ENCODE results near the gene GBX1.

GBX1 gene

DNA sequence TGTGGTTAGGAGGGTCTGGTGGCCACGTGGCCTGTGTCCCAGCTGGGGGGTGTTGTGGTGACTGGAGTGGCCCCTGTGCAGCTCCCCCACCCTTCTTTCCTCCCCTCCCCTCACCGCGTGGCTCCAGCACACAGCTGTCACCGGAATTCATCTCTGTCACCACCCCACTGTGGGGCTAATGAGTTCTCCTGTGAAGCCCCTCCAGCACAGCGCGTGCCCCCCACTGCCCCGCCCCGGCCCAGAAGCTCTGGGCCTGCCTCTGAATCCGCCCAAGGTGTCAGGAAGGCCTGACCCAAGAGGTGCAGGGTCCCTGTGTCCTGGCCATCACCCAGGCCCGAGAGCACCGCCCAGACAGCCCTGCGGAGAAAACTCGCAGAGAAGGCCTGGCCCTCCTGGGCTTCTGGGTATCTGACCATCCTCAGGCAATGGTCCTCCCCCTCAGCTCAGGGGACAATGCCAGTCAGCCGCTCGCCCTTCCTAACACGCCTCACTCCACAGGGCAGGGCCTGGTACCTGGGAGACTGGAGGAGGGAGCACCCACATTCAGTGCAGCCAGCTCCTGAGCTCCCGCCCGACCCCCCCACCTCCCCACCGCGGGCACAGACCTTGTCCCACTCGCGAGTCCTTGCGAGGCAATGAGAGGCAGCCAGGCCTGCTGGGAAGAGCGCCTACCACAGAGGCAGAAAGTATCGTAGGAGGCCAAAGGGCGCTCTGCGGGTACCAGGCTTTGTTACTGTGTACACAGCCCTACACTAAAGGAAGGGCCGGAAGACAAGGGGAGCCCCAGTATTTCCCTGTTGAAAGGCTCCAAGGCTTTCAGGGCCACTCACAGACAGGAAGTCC is 38.2 kb downstream of the GBX1 start:
- no peak for DNase-seq (ENCODE audit: low read depth in 3 of 3, low spot score in 1 of 3)

DNA sequence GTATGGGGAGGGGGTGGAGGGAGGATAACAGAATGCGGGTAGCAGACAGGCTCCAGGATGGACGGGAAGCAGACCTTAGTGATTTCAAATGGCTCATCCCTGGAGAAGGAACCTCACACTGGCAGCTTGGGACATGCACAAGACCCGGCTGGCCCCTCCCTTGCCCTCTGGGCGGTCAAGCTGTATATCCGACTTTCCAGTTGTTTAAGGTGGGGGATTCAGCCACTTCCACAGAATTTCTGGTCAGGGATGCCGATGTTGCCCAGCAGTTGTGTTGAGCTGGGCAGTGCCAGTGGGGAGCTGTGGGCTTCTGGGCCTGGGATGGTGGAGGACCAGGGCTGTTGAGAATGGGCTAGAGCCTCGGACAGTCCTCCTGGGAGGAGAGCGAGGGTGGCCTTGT is 38.8 kb downstream of the GBX1 start:
- DNase-seq (ENCODE audit: low read depth in 3 of 3, low spot score in 1 of 3), result no peak

DNA sequence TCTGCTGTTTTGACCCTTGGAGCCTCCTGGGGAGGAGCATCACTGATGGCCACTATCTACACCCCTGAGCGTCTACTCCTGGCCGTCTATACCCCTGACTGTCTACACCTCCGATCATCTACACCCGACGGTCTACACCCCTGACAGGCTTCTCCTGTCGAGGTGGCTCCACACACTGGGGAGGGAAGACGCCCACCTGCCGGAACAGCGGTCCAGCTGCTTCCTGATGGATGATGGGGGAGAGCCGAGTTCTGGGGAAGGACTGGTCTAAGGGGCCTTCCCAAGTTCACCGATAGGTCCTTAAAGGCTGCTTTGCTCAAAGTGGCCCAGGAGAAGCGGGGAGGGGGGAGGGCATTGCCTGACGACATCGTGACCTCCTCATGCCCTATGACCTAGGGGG is 39.4 kb downstream of the GBX1 start:
- no peak for DNase-seq (ENCODE audit: low read depth in 3 of 3, low spot score in 1 of 3)

DNA sequence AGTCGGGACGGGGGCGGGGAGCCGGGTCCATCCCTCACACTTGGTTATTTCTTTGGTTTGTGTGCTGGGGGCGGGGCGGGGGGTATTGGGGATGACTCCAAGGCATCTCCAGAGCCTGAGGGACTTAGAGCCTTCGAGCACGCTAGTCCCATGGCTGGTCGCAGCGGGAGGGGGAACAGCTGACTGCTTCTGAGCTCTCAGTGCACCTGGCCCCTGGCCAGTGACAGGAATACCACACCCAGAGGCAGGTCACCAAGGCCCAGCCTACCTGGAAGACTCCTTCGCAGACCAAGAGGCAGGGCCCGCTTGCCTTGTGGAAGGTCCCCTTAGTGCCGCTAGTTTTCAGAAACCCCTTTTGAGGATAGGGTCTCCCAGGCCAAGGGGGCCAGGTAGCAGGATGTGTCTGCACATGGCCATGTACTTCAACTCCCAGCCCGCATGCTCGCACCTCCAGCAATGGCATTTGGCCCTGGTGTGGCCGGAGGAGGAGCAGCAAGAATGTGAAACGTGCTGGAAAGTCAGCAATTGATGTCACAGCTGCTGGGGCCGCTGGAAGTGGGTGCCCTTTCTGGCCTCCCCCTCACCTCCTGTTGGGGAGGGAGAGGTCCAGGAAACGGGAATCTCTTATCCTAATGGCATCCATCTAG is 40.9 kb downstream of the GBX1 start:
- DNase-seq (ENCODE audit: low read depth in 3 of 3, low spot score in 1 of 3), result no peak

DNA sequence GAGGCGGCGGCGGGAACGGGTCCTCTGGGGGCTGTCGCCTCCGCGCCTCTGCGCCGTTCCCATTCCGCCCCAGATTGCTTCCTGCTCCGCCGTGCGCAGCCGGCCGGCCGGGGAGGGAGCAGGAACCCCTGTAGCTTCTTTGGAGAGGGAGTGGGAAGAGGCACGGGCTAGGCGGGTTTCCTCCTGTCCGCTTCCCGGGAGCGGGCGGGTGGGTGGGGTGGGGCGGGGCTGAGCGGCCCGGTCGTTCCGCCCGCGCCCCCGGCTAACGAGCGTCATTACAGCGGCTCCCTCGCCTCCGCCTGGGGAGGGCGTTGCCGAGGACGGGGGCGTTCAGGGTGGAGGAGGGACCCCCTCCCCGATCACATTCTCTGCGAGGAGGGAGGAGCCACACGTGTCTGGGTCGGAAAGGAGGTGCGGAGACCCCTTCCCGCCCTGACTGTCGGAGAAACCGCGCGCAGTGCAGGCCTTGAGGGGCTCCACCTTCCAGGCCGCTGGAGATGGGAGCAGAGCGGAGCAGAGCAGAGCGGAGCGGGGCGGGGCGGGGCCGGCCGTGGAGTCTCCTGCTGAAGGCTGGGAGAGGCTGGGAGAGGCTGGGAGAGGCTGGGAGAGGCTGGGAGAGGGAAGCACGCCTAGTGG is 41.5 kb downstream of the GBX1 start:
- no peak for DNase-seq (ENCODE audit: low read depth in 3 of 3, low spot score in 1 of 3)

DNA sequence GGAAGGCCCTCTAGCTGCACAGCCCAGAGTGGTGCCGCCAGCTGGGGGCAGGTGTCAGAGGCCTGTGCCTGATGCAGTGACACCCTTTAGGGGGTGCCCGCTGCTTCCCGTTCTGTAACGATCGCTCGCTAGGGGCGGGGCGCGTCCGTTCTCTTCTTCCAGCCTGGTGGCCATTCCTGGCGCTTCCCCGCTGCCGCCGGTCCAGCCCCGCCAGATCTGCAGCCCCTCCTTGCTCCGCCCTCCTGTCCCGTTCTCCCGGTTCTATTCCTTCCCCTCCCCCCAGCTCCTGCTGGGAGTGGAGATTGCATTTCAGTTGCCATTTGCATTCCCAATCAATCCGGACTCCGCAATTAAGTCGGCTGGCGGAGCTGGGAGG is 42.0 kb downstream of the GBX1 start:
- DNase-seq (ENCODE audit: low read depth in 3 of 3, low spot score in 1 of 3), result no peak

DNA sequence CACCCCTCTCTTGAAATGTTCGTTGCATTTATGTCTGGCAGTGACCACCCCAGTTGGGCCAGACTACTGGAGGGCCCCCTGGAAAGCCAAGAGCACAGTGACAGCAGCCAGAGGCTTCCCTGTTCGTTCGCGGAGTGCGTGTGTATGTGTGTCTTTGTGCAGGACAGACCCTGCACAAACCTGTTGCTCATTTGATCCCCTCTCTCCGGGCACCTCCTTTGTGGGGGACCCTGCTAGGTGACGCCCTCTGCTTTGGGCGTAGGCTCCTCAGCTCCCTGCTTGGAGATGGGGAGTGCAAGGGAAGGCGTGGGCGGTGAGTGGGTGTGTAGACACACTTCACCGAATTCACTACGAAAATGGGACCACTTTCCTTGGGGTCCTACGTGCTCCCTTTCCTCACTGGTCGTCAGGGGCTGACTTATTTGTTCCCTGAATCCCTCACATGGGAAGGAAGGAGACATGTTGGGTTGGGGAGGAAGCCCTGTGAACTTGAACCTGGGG is 42.5 kb downstream of the GBX1 start:
- no peak for DNase-seq (ENCODE audit: low read depth in 3 of 3, low spot score in 1 of 3)

DNA sequence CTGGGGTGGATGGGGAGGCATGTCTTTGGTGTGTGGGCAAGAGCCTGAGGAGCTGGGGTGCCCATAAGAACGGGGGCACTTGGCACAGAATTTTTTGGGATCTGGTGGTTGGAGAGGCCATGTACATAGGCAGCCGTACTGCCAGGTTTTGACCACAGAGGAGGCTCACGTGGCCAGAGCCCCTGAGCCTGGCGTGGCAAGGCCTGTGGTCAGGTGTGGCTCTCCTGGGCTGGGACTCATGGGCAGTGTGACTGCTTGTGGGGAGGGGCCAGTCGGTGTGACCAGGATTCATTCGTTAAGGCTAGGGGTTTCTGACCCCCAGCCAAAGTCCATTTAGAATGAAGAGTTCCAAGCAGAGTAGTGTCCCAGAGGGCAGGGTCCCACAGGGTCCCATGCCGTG is 43.0 kb downstream of the GBX1 start:
- no peak for DNase-seq (ENCODE audit: low read depth in 3 of 3, low spot score in 1 of 3)

DNA sequence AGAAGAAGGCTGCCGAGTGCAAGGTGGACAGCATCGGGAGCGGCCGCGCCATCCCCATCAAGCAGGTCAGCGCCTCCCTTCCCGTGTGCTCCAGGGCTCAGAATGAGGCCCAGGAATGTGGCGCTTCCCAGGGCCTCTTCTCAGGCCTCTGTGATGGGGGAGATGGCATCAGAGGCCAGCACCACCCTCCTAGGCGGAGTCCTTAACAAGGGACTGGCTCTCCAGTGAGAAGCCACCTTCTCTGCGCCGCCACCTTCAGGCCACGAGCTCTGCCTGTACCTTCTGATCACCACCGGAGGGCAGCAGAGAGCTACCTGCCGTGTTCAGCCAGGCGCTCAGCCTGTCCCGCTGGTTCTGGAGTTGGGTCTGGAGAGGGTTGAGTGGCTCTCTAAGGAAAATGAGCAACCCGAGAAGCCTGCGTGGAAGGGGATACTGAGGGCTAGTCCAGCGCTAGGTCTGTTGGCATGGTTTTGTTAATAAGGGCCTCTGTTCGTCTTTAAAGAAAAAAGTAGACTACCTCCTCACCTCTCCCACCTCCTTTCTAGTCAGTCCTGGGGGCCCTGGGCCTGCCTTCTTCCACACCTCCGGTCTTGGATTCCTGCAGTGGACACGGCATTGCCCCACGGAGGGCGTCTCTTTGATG is 43.6 kb downstream of the GBX1 start:
- DNase-seq (ENCODE audit: low read depth in 3 of 3, low spot score in 1 of 3), result peak; percentile 46 to 74 (median 69)

DNA sequence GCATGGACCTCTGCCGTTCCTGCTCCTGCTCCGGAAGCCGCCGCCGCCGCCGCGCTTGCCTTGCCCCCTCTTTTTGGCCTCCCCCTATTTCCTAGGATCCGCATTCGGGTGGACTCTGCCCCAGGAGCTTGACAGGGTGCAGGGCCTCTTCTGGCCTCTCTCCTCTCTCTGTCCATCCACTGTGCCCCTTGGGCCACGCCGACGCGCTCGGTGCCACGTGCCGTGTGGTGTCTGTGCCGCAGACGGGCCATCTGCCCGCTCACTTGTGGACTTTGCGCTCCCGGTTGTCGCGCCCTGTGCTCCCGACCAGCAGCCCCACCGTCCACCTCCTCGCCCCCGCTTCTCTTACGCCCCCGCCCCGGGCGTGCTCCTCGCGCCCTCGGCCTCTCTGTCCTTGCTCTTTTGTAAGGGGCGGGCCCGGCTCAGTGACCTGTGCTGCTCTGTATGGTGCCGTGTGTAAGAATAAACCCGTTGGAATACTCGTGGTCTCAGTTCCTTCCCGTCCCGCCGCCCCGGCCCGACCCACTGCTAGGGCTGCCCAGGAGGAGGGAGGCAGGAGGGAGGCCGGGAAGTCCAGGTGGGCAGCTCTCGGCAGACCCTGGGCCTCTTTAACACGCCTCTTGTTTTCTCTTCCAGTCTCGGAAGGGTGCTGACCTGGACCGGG is 44.2 kb downstream of the GBX1 start:
- no peak for DNase-seq (ENCODE audit: low read depth in 3 of 3, low spot score in 1 of 3)

DNA sequence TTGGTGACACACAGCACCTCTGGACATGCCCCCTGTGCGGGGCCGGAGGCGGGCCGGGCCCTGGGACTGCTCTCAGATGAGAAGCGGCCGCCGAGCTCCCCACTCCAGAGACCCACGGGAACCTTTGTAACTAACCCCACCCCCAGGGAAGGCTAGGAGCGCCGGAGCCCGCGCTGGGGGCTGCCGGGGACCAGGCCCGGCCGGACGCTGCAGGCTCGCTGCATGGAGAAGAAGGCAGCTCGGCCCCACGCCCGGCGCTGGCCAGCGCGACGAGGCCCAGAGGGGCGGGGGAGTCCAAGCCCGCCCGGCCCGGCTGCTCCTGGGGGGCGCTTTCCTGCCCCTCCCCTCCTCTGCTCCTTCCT is 44.7 kb downstream of the GBX1 start:
- DNase-seq (ENCODE audit: low read depth in 3 of 3, low spot score in 1 of 3), result no peak

DNA sequence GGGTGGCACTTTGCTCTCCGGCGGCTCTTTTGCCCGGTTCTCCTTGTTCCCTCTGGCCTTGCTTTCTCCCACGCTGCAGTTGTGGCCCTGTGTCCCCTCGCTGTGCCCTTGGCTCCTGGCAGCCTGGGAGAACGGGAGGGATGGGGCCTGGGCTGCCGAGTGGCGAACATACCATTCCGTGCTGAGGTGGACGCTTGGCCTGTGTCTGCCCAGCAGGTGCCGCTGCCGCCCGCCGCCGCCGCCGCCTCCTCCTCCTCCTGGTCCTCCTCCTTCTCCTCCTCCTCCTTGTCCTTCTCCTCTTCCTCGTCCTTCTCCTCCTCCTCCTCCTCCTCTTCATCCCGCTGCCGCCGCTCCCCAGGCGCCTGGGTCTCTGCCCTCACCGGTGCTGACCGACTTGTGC is 45.2 kb downstream of the GBX1 start:
- DNase-seq (ENCODE audit: low read depth in 3 of 3, low spot score in 1 of 3), result no peak

DNA sequence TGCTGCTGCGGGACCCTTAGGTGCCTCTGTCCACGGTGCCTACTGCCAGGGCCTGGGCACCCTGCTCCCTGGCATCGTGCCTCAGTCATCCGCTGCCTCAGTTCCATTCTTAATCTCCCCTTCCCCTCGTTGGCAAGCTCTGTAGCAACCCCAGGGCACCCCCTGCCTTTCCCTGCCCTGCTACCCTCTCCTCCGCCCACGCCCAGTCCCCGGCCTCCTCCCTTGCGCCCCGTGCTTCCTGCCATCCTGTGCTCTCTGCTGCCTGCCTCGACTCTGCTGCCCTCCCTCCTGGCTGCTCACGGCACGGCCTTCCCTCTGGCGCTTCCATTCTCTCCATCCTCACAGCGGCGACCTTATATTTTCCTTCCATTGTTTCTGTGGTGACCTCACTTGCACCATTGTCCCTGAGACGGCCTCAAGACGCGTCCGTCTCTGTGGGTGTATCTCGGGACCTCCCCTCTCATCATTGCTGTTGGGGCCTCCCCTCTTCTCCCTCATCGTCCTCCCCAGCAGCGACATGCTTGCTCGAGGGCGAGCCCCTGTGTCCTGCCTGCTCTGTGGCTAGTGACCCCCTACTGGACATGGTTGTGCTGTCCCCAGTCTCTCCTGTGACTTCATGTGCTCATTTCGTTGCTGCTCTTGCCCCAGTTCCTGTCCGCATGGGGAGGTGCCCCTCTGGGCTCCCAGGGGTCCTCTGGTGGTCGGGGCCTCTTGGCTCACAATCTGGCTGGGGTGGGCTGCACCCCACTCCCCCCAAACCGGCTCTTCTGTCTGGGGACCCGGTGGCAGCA is 45.9 kb downstream of the GBX1 start:
- DNase-seq (ENCODE audit: low read depth in 3 of 3, low spot score in 1 of 3), result no peak

DNA sequence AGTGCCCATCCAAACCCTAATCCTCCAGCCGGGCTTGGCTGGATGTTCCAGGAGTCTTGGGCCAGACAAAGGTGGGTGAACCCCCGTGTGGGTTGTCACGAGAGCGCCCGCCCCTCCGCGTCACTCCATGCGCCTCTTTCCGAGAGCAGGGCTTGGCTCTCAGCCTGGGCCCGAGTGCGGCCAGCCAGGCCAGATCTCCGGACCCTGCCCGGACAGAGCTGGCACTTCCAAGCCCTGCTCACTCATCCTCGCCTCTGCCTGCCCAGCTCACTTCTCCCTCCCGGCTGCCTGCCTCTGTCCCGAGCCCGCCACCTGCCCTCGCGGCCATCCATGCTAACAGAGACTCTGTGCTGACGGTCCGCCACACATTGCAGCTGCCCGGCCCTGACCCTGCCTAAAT is 46.6 kb downstream of the GBX1 start:
- DNase-seq (ENCODE audit: low read depth in 3 of 3, low spot score in 1 of 3), result no peak

DNA sequence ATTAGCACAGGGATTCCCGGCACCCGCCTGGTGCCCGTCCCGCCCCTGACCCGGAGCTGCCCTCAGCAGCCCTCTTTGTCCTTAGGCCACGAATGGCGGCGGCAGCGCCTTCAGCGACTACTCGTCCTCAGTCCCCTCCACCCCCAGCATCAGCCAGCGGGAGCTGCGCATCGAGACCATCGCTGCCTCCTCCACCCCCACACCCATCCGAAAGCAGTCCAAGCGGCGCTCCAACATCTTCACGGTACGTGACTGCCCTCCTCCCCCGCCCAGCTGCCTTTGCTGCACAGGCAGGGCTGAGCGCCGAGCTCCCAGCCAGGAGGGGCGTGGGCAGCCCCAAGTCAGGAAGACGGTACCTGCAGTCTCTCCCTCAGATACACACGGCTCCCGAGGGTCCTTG is 47.6 kb downstream of the GBX1 start:
- DNase-seq (ENCODE audit: low read depth in 3 of 3, low spot score in 1 of 3), result no peak

DNA sequence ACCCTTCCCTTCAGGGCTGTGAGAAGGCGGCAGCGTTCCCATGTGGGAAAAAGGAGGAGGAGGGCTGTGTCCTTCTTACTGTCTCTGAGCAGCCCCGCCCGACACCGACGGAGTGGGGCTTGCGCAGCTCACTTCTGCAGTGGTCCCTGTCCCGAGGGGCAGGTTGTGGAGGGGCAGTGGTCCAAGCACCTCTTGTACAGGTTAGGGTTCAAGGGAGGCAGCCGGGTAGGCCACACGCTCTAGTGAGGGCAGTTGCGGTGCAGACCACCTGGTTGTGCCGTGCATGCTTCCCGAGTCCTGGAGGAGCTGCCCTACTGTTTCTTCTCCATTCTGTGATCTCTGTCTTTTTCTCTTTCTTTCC is 48.5 kb downstream of the GBX1 start:
- DNase-seq (ENCODE audit: low read depth in 3 of 3, low spot score in 1 of 3), result no peak

DNA sequence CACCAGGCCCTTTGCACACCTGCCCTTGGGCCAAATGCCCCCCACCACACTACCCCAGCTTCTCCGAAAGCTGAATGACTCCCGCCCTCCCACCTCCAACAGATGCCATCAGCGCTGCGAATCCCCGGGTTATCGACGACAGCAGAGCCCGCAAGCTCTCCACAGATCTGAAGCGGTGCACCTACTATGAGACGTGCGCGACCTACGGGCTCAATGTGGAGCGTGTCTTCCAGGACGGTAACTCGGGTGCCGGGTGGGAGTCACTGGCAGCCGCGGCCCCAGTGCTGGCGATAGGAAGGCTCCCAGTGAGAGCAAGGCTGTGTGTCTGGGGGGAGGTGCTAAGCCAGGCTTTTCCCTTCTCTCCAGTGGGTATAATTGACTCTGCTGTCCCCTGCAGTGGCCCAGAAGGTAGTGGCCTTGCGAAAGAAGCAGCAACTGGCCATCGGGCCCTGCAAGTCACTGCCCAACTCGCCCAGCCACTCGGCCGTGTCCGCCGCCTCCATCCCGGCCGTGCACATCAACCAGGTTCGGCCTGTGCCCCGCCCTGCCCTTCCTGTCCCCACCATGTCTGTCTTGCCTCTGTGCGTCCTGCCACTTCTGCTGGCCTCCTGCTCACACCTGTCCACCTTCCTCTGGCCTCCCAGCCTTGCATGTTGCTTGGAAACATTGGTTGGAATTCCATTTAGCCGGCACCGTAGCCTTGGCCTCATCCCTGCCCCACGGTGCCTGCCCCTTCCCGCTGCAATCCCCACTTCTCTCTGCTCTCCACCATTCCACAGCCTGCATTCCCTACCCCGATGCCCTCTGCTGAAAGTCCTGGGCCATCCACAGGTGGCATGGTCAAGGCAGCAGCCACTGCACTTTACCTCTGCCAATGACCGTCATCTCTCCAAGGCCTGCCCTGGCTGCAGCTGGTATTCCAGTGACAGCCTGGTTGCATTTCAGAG is 49.1 kb downstream of the GBX1 start:
- no peak for DNase-seq (ENCODE audit: low read depth in 3 of 3, low spot score in 1 of 3)

DNA sequence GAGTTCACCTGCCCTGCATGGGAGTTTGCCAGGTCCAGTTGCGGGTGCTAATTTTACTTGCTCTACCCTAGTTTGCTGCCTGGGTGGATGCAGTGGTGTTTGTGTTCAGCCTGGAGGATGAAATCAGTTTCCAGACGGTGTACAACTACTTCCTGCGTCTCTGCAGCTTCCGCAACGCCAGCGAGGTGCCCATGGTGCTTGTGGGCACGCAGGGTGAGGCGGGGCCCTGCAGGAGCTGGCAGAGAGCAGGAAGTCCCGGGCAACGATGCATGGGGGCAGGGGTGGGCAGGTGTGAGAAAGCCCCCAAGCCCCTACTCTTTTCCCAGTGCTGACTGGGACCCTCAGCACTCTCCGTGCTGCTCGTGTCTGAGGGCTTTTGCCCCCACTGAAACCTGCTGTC is 49.9 kb downstream of the GBX1 start:
- peak in 2 of 3 donors; percentile 21 to 23 for DNase-seq (ENCODE audit: low read depth in 3 of 3, low spot score in 1 of 3)
